HL-60 (cell line): Measurements from ENCODE around the gene EXOC4.

Experiments used
- GABPA ChIP-seq: IDR thresholded peaks from 2 replicates; pipeline ENCODE4 v1.6.1; 2012; ENCODE audit warnings: low read depth
- POLR2AphosphoS5 ChIP-seq: IDR thresholded peaks from 2 replicates; pipeline ENCODE4 v1.6.1; 2012; ENCODE audit warnings: low read depth
- SPI1 ChIP-seq: IDR thresholded peaks from 2 replicates; pipeline ENCODE4 v1.6.1; 2012; ENCODE audit warnings: low read depth, mild to moderate bottlenecking, borderline replicate concordance
- TF ChIP-seq, protein P1 (sequence below): IDR thresholded peaks from one replicate; pipeline ENCODE4 v1.5.1; 2011; ENCODE audit warnings: low read length, control low read depth, inconsistent platforms; ENCODE audit not compliant: insufficient read depth
- TF ChIP-seq, protein P2 (sequence below): IDR thresholded peaks from 2 replicates; pipeline ENCODE4 v1.6.1; 2012; ENCODE audit warnings: low read depth; ENCODE audit not compliant: insufficient replicate concordance

DNA sequence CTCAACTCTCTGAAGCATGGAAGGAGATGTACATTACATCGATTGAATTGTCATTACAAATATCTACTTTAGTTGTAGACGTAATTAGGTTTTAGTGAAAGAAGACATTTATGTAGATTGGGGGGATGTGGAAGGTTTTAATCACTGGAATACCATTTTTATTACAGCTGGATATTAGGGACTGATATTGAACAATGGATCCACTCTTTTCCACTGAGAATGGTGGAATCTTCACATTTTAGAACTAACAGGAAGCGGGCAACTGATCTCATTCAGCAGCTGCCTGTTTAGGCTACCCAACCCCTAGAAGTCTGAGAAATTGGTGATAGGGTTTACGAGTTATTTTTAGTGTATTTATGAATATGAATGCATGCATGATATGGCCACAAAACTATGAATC, 538.0 kb downstream of the EXOC4 start:
- TF ChIP-seq, protein P1, sequence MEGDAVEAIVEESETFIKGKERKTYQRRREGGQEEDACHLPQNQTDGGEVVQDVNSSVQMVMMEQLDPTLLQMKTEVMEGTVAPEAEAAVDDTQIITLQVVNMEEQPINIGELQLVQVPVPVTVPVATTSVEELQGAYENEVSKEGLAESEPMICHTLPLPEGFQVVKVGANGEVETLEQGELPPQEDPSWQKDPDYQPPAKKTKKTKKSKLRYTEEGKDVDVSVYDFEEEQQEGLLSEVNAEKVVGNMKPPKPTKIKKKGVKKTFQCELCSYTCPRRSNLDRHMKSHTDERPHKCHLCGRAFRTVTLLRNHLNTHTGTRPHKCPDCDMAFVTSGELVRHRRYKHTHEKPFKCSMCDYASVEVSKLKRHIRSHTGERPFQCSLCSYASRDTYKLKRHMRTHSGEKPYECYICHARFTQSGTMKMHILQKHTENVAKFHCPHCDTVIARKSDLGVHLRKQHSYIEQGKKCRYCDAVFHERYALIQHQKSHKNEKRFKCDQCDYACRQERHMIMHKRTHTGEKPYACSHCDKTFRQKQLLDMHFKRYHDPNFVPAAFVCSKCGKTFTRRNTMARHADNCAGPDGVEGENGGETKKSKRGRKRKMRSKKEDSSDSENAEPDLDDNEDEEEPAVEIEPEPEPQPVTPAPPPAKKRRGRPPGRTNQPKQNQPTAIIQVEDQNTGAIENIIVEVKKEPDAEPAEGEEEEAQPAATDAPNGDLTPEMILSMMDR = no peak
- TF ChIP-seq, protein P2, sequence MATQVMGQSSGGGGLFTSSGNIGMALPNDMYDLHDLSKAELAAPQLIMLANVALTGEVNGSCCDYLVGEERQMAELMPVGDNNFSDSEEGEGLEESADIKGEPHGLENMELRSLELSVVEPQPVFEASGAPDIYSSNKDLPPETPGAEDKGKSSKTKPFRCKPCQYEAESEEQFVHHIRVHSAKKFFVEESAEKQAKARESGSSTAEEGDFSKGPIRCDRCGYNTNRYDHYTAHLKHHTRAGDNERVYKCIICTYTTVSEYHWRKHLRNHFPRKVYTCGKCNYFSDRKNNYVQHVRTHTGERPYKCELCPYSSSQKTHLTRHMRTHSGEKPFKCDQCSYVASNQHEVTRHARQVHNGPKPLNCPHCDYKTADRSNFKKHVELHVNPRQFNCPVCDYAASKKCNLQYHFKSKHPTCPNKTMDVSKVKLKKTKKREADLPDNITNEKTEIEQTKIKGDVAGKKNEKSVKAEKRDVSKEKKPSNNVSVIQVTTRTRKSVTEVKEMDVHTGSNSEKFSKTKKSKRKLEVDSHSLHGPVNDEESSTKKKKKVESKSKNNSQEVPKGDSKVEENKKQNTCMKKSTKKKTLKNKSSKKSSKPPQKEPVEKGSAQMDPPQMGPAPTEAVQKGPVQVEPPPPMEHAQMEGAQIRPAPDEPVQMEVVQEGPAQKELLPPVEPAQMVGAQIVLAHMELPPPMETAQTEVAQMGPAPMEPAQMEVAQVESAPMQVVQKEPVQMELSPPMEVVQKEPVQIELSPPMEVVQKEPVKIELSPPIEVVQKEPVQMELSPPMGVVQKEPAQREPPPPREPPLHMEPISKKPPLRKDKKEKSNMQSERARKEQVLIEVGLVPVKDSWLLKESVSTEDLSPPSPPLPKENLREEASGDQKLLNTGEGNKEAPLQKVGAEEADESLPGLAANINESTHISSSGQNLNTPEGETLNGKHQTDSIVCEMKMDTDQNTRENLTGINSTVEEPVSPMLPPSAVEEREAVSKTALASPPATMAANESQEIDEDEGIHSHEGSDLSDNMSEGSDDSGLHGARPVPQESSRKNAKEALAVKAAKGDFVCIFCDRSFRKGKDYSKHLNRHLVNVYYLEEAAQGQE = no peak
- TF ChIP-seq POLR2AphosphoS5 (no peak), GABPA (no peak), SPI1 (no peak)
